Measurements from ENCODE around the gene MICAL3.

DNA sequence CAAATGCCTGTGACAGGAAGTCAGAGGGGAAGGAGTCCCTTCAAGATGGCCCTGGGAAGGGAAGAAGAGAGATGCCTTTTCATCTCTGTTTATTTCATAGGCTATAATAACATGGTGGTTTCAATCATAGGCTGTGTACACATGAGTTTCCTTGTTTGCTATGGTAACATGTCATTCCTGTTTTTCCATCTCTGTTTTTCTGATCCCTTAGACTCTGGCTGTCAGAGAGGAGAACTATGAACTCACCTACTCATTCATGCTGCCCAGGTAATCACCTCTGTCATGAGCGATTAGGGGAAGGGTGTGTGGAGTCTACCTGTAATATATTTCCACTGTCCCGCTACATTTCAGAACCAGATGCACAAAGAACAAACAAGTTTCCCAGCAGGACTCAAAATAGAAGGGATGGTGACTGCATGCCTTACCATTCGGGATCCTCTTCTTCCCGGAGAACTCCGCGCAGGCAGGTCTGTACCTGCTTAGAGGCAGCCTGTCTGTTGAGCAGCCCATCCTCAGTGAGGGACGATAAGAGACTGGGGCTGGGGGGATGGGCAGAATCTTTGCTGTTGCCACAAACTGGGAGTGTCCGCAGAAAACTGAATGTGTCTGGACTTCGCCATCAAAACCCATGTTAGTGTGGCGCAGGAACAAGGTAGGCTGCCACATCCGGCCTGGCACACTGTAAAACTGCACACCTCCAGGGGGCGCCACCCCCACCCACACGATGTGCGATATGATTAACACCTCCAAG, 46.4 kb upstream of the MICAL3 start:
- TF ChIP-seq EZH2phosphoT487 (IDR thresholded peaks at IDR 0.05) (no peak), EZH2 (IDR thresholded peaks at IDR 0.05) (no peak)
- TF ChIP-seq, protein P1, sequence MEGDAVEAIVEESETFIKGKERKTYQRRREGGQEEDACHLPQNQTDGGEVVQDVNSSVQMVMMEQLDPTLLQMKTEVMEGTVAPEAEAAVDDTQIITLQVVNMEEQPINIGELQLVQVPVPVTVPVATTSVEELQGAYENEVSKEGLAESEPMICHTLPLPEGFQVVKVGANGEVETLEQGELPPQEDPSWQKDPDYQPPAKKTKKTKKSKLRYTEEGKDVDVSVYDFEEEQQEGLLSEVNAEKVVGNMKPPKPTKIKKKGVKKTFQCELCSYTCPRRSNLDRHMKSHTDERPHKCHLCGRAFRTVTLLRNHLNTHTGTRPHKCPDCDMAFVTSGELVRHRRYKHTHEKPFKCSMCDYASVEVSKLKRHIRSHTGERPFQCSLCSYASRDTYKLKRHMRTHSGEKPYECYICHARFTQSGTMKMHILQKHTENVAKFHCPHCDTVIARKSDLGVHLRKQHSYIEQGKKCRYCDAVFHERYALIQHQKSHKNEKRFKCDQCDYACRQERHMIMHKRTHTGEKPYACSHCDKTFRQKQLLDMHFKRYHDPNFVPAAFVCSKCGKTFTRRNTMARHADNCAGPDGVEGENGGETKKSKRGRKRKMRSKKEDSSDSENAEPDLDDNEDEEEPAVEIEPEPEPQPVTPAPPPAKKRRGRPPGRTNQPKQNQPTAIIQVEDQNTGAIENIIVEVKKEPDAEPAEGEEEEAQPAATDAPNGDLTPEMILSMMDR (IDR thresholded peaks at IDR 0.05) = peak; percentile 49

All from neural progenitor cell (in vitro differentiated cells).